Prostate gland (tissue), 2 donors: Measurements from ENCODE around the gene AKAP13.

Experiments
- CTCF ChIP-seq, 4 experiments: fragments of 200-600 bp in 2 of 4; fragments of 450-650 bp in 2 of 4; sonication (generic) in 2 of 4; IDR thresholded peaks; 1 replicate in 3 of 4; 2 replicates in 1 of 4; pipeline ENCODE4 v1.5.1; 2016 to 2019; ENCODE audit warnings: antibody characterized with exemption in 4 of 4, mild to moderate bottlenecking in 2 of 4, moderate library complexity in 2 of 4
- POLR2AphosphoS5 ChIP-seq: sonication (generic); formaldehyde crosslinking; IDR thresholded peaks from one replicate; pipeline ENCODE4 v1.6.1; 2017; ENCODE audit warnings: antibody characterized with exemption

- no peak for TF ChIP-seq CTCF (IDR thresholded peaks at IDR 0.05)
- no peak for TF ChIP-seq POLR2AphosphoS5
These were observed 8.3 kb downstream of the AKAP13 start for GRCh38 chr15:85388566-85389305.
